Transverse colon (tissue), 3 donors: ENCODE results near the gene LRP1B.

Source experiments
- EP300 ChIP-seq: sonication (generic); formaldehyde crosslinking; IDR thresholded peaks from one replicate; pipeline ENCODE4 v1.6.1; 2017; ENCODE audit warnings: antibody characterized with exemption, low read depth
- POLR2A ChIP-seq: fragments of 450-650 bp; IDR thresholded peaks from one replicate; pipeline ENCODE4 v1.6.1; 2016; ENCODE audit warnings: antibody characterized with exemption, mild to moderate bottlenecking, moderate library complexity
- TF ChIP-seq, protein P1 (sequence below), 5 experiments: fragments of 200-600 bp in 3 of 5; fragments of 450-650 bp in 2 of 5; sonication (generic) in 3 of 5; IDR thresholded peaks; 1 replicate in 2 of 5; 2 replicates in 3 of 5; pipeline ENCODE4 v1.5.1; 2016 to 2017; ENCODE audit warnings: antibody characterized with exemption in 5 of 5, inconsistent platforms in 3 of 5, mild to moderate bottlenecking in 2 of 5, moderate library complexity in 1 of 5

DNA sequence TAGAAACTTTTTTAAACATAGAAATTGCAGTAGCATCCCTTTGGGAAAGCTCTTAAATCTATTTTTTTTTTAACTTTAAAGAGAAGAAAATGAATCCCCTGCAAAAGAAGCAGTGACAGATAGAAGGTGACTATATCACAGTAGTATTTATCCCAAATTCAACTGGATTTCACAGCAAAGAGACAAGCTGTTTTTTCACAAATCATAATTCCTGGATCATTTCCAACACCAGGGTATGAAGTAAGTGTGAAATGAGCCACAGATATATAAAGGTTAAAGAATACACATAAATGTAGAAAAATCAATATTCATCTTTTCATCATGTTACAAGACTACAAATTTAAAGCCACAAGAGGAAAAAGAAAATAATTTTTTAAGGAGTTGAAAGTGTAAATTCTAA, 1945.7 kb downstream of the LRP1B start:
- TF ChIP-seq, protein P1, sequence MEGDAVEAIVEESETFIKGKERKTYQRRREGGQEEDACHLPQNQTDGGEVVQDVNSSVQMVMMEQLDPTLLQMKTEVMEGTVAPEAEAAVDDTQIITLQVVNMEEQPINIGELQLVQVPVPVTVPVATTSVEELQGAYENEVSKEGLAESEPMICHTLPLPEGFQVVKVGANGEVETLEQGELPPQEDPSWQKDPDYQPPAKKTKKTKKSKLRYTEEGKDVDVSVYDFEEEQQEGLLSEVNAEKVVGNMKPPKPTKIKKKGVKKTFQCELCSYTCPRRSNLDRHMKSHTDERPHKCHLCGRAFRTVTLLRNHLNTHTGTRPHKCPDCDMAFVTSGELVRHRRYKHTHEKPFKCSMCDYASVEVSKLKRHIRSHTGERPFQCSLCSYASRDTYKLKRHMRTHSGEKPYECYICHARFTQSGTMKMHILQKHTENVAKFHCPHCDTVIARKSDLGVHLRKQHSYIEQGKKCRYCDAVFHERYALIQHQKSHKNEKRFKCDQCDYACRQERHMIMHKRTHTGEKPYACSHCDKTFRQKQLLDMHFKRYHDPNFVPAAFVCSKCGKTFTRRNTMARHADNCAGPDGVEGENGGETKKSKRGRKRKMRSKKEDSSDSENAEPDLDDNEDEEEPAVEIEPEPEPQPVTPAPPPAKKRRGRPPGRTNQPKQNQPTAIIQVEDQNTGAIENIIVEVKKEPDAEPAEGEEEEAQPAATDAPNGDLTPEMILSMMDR (IDR thresholded peaks at IDR 0.05) = no peak
- TF ChIP-seq POLR2A = no peak
- no peak for TF ChIP-seq EP300
